GM12891 (cell line): ENCODE data around the gene MROH2A.

Experiments
- POLR2A ChIP-seq: IDR thresholded peaks from 2 replicates; pipeline ENCODE4 v1.6.1; 2011; ENCODE audit warnings: low read depth, low read length, control low read depth
- TAF1 ChIP-seq: IDR thresholded peaks from 2 replicates; pipeline ENCODE4 v1.6.1; 2011; ENCODE audit warnings: low read depth, low read length, control low read depth

DNA sequence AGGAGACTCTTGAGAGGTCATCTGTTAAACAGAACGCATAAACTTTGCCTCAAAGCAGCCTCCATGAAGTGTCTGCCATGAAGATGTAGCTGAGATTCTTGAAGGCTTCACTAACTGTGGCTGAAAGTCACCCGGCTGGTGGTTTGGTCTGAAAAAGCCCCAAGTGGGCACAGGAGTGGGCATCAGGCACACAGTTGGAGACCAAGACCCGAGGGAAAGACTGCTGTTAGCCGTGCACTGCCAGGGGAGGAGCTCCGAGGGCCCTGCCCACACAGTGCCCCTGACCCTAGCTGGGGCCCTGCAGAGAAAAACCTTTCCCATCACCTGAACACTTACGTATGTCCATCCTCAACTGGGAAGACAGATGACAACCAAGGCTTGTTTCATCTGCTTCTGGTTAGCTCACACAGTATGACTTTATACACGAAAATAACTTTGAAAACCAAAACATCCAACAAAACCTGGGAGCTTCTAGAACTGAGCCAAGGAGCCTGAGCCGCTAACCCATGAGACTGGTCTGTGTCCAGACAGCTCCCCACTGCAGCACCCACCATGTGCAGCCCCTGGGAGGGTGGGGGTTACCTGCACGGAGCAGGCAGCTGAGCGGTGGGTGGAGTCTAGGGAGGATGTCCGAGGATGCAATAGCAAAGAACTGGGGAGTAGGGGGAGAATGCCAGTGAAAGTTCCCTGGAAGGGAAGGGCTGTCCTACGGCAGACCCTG, 60.8 kb downstream of the MROH2A start:
- TF ChIP-seq POLR2A (no peak), TAF1 (no peak)
